Measurements from ENCODE around the gene HPCAL4. TPM values are rescaled to one million over a fixed set of nuclear protein-coding genes. Genes with fewer than 3 reads are reported as not detected.

Gene HPCAL4
- total RNA-seq, 2 experiments from 2014 or later = 0.43 to 0.61 TPM

- POLR2A ChIA-PET = no interaction called here
- intact Hi-C loops (cut with micrococcal nuclease) = no loop called here
- no peak overlapping the region for H3K4me3 Mint-ChIP-seq
Observed at GRCh38 chr1:39648496-39648895, 42.7 kb downstream of the HPCAL4 start.

GRCh38 chr1:39647247-39647646 is 44.0 kb downstream of the HPCAL4 start:
- intact Hi-C loops (cut with micrococcal nuclease) = no loop called here
- Mint-ChIP-seq H3K27me3 (no peaks in the 10 kb centered on the region), H3K36me3 (no peaks in the 10 kb centered on the region), H3K27ac (no peak overlapping the region), H3K4me3 (no peak overlapping the region), H3K4me1 (ENCODE audit: low read depth) (no peaks in the 10 kb centered on the region), H3K9me3 (no peaks in the 10 kb centered on the region)
- ChIA-PET POLR2A (no interaction called here), CTCF (interaction anchor here (1.1 to 5.3 kb wide), 5 partner anchors 12 to 73 kb away, joined by 3 to 52 read pairs (median 5); no protein-coding TSS in a partner anchor)
- no peak for DNase-seq

More at GRCh38 chr1:39648496-39648895, 42.7 kb downstream of the HPCAL4 start:
- Mint-ChIP-seq H3K9me3 (no peaks in the 10 kb centered on the region), H3K4me1 (ENCODE audit: low read depth) (peaks cover 2% of the 10 kb centered on the region), H3K36me3 (no peaks in the 10 kb centered on the region), H3K27me3 (peaks cover 2% of the 10 kb centered on the region), H3K27ac (no peak overlapping the region)
- DNase-seq = no peak
- CTCF ChIA-PET = interaction anchor here (1.4 to 5.3 kb wide), 4 partner anchors 10 to 72 kb away, joined by 4 to 52 read pairs (median 16); no protein-coding TSS in a partner anchor

- no peak overlapping the region for H3K4me3 Mint-ChIP-seq
- intact Hi-C loops (cut with micrococcal nuclease) = no loop called here
- no peak overlapping the region for H3K27ac Mint-ChIP-seq
- ChIA-PET CTCF (interaction anchor here (1.1 to 5.3 kb wide), 4 partner anchors 12 to 41 kb away, joined by 3 to 52 read pairs (median 16); no protein-coding TSS in a partner anchor), POLR2A (no interaction called here)
- H3K9me3 Mint-ChIP-seq = no peaks in the 10 kb centered on the region
- H3K4me1 Mint-ChIP-seq (ENCODE audit: low read depth) = no peaks in the 10 kb centered on the region
- H3K27me3 Mint-ChIP-seq = no peaks in the 10 kb centered on the region
- no peaks in the 10 kb centered on the region for H3K36me3 Mint-ChIP-seq
- DNase-seq = no peak
Observed at GRCh38 chr1:39646232-39647081, 44.8 kb downstream of the HPCAL4 start.

- H3K9me3 Mint-ChIP-seq = no peaks in the 10 kb centered on the region
- no peaks in the 10 kb centered on the region for H3K27me3 Mint-ChIP-seq
- H3K27ac Mint-ChIP-seq = no peak overlapping the region
- POLR2A ChIA-PET = no interaction called here
- H3K36me3 Mint-ChIP-seq = no peaks in the 10 kb centered on the region
- CTCF ChIA-PET = interaction anchor here (5.3 kb wide), 1 partner anchor 13 kb away, joined by 52 read pairs; no protein-coding TSS in a partner anchor
- H3K4me3 Mint-ChIP-seq = no peak overlapping the region
- intact Hi-C loops (cut with micrococcal nuclease) = no loop called here
- no peak for DNase-seq
- no peaks in the 10 kb centered on the region for H3K4me1 Mint-ChIP-seq (ENCODE audit: low read depth)
Observed at GRCh38 chr1:39645411-39646043, 45.7 kb downstream of the HPCAL4 start.

DNA sequence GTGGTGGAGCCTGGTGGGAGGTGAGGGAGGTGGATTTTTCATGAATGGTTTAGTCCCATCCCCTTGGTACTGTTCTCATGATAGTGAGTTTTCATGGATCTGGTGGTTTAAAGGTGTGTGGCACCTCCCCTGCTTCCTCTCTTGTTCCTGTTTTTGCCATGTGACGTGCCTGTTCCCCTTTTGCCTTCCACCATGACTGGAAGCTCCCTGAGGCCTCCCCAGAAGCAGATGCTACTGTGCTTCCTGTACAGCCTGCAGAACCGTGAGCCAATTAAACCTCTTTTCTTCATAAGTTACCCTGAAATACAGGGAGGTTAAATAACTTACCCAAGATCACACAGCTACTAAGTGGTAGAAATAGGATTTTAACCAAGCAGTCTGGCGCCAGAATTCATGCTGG is 47.5 kb downstream of the HPCAL4 start:
- no peak for DNase-seq
- H3K4me3 Mint-ChIP-seq = no peak overlapping the region
- peaks cover 6% of the 10 kb centered on the region for H3K27me3 Mint-ChIP-seq
- no peak overlapping the region for H3K27ac Mint-ChIP-seq
- ChIA-PET POLR2A (no interaction called here), CTCF (interaction anchor here (1.1 to 1.4 kb wide), 2 partner anchors 15 to 37 kb away, joined by 3 to 6 read pairs; no protein-coding TSS in a partner anchor)
- intact Hi-C loops (cut with micrococcal nuclease) = no loop called here
- no peaks in the 10 kb centered on the region for H3K36me3 Mint-ChIP-seq
- H3K9me3 Mint-ChIP-seq = no peaks in the 10 kb centered on the region
- H3K4me1 Mint-ChIP-seq (ENCODE audit: low read depth) = peaks cover 3% of the 10 kb centered on the region

GRCh38 chr1:39642796-39643195 is 48.4 kb downstream of the HPCAL4 start:
- Mint-ChIP-seq H3K27ac (no peak overlapping the region), H3K36me3 (no peaks in the 10 kb centered on the region), H3K27me3 (peaks cover 14% of the 10 kb centered on the region), H3K9me3 (no peaks in the 10 kb centered on the region), H3K4me1 (ENCODE audit: low read depth) (peaks cover 3% of the 10 kb centered on the region), H3K4me3 (no peak overlapping the region)
- CTCF ChIA-PET = interaction anchor here (1.4 kb wide), 1 partner anchor 36 kb away, joined by 6 read pairs; no protein-coding TSS in a partner anchor
- DNase-seq = no peak
- intact Hi-C loops (cut with micrococcal nuclease) = no loop called here
- POLR2A ChIA-PET = no interaction called here

GRCh38 chr1:39640861-39641260 is 50.4 kb downstream of the HPCAL4 start:
- Mint-ChIP-seq H3K36me3 (no peaks in the 10 kb centered on the region), H3K27me3 (peaks cover 21% of the 10 kb centered on the region), H3K4me3 (no peak overlapping the region), H3K4me1 (ENCODE audit: low read depth) (peaks cover 3% of the 10 kb centered on the region), H3K27ac (no peak overlapping the region), H3K9me3 (no peaks in the 10 kb centered on the region)
- DNase-seq = no peak
- POLR2A ChIA-PET = no interaction called here
- intact Hi-C loops (cut with micrococcal nuclease) = no loop called here
- CTCF ChIA-PET = interaction anchor here (0.9 to 1.1 kb wide), 3 partner anchors 13 to 35 kb away, joined by 4 read pairs; no protein-coding TSS in a partner anchor

- peaks cover 3% of the 10 kb centered on the region for H3K4me1 Mint-ChIP-seq (ENCODE audit: low read depth)
- POLR2A ChIA-PET = no interaction called here
- CTCF ChIA-PET = interaction anchor here (1.2 to 2.6 kb wide), 3 partner anchors 14 to 34 kb away, joined by 5 to 13 read pairs (median 6); no protein-coding TSS in a partner anchor
- intact Hi-C loops (cut with micrococcal nuclease) = no loop called here
- peak; percentile 81 for DNase-seq
- no peak within 1 kb of the TSS for H3K27ac Mint-ChIP-seq
- H3K4me3 Mint-ChIP-seq = peak within 1 kb of the TSS; percentile 57
- no peaks in the 10 kb centered on the region for H3K9me3 Mint-ChIP-seq
- H3K27me3 Mint-ChIP-seq = peaks cover 29% of the 10 kb centered on the region
- H3K36me3 Mint-ChIP-seq = no peaks in the 10 kb centered on the region
Observed at GRCh38 chr1:39639305-39640130, 51.7 kb downstream of the HPCAL4 start, which contains the start of gene HEYL. Gene HEYL, minus strand, starts transcription at chr1:39639643. Its CDS starts 18 bp downstream, at chr1:39639625.

DNA sequence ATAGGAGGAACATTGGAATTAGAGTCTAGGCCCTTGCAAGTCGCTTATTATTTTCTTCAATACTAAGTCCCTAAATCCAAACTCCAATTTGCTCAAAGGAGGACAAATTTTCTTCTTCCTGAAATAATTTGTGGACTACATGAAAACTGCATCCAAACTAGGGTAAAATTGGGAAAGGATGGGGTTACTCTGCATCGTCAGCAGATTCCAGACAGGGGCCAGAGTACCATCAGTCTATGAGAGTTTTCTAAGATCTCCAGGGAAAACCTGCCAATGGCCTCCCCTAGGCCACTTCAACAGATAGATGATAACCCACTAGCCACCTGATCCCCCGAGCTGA is 52.3 kb downstream of the HPCAL4 start:
- peak overlapping the region; percentile 57 for H3K4me3 Mint-ChIP-seq
- intact Hi-C loops (cut with micrococcal nuclease) = no loop called here
- H3K27me3 Mint-ChIP-seq = peaks cover 32% of the 10 kb centered on the region
- POLR2A ChIA-PET = no interaction called here
- H3K4me1 Mint-ChIP-seq (ENCODE audit: low read depth) = peaks cover 3% of the 10 kb centered on the region
- H3K9me3 Mint-ChIP-seq = no peaks in the 10 kb centered on the region
- no peaks in the 10 kb centered on the region for H3K36me3 Mint-ChIP-seq
- H3K27ac Mint-ChIP-seq = no peak overlapping the region
- DNase-seq = no peak
- CTCF ChIA-PET = interaction anchor here (1.2 to 2.6 kb wide), 3 partner anchors 15 to 33 kb away, joined by 5 to 13 read pairs (median 6); no protein-coding TSS in a partner anchor

- Mint-ChIP-seq H3K27ac (no peak overlapping the region), H3K4me3 (no peak overlapping the region), H3K27me3 (peaks cover 39% of the 10 kb centered on the region), H3K4me1 (ENCODE audit: low read depth) (peaks cover 3% of the 10 kb centered on the region), H3K36me3 (no peaks in the 10 kb centered on the region), H3K9me3 (no peaks in the 10 kb centered on the region)
- POLR2A ChIA-PET = no interaction called here
- intact Hi-C loops (cut with micrococcal nuclease) = no loop called here
- CTCF ChIA-PET = interaction anchor here (1.2 to 3.5 kb wide), 2 partner anchors 21 to 31 kb away, joined by 4 to 14 read pairs; no protein-coding TSS in a partner anchor
- no peak for DNase-seq
Observed at GRCh38 chr1:39637361-39637760, 53.9 kb downstream of the HPCAL4 start.

DNA sequence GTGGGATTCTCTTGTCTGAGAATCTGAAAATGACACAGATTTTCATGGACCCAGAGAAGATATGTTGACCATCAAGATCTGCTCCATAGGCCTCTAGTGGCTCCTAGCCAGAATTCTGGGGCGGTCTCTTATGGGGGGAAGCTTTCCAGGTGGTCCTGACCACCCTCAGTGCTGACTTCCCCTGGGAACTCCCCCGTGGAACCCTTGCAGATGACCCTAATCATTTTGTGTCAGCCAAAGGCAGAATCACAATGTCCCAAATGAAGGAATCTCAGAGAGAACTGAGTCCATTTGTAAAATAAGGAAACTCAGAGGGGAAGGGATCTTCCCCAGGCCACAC is 55.4 kb downstream of the HPCAL4 start:
- intact Hi-C loops (cut with micrococcal nuclease) = no loop called here
- DNase-seq = no peak
- H3K36me3 Mint-ChIP-seq = no peaks in the 10 kb centered on the region
- no peaks in the 10 kb centered on the region for H3K9me3 Mint-ChIP-seq
- peaks cover 42% of the 10 kb centered on the region for H3K27me3 Mint-ChIP-seq
- CTCF ChIA-PET = interaction anchor here (3.5 kb wide), 1 partner anchor 22 kb away, joined by 14 read pairs; no protein-coding TSS in a partner anchor
- H3K27ac Mint-ChIP-seq = no peak overlapping the region
- H3K4me3 Mint-ChIP-seq = no peak overlapping the region
- H3K4me1 Mint-ChIP-seq (ENCODE audit: low read depth) = peaks cover 17% of the 10 kb centered on the region
- POLR2A ChIA-PET = no interaction called here

All from activated CD4-positive, alpha-beta memory T cell treated with anti-CD3 and anti-CD28 coated beads for 36 hours (primary cell).